Right ventricle myocardium inferior (tissue), 1 donor: ENCODE data around the gene TRIB2. TPM values are rescaled to one million over a fixed set of nuclear protein-coding genes. Genes with fewer than 3 reads are reported as not detected.

Experiments used
- ATAC-seq: fragments of 200-7000 bp; cut with Tn5 transposase; one replicate; pipeline ENCODE4 v1.9.1; 2020; ENCODE audit warnings: mild to moderate bottlenecking, moderate library complexity
- DNase-seq: peaks from one replicate; pipeline ENCODE4 v3.0.0; 2021; ENCODE audit errors: missing footprints
- intact Hi-C: fragments of 100-400 bp; cut with DNase I; formaldehyde crosslinking; loops from one replicate; pipeline ENCODE4 v1.11.0; 2022
- total RNA-seq: library from RNA; stranded (reverse); fragmentation: NEBNext Ultra II Directional; extraction: Animal tissue kit (Norgen Biotek cat#: 25700); gene quantifications from one replicate; pipeline ENCODE4 v1.2.1, GENCODE V29; 2021
- donor health status: DM: no; HTN: yes; CAD: no; lungs with severe emphysema.

TRIB2 gene
- total RNA-seq, 1 donor from 2014 or later, result 33.4 TPM

GRCh38 chr2:12693509-12693908 lies 23.2 kb upstream of the TRIB2 start:
- no peak for ATAC-seq
- DNase-seq, result no peak
- intact Hi-C loops, result no loop called here

GRCh38 chr2:12694990-12695774 lies 21.6 kb upstream of the TRIB2 start:
- no peak for ATAC-seq
- DNase-seq, result no peak
- intact Hi-C loops, result no loop called here

GRCh38 chr2:12697617-12698016 lies 19.1 kb upstream of the TRIB2 start:
- ATAC-seq, result no peak
- no peak for DNase-seq
- intact Hi-C loops, result no loop called here

- DNase-seq, result no peak
- intact Hi-C loops, result no loop called here
These were observed 15.7 kb upstream of the TRIB2 start for GRCh38 chr2:12700989-12701388.

GRCh38 chr2:12701786-12702167 lies 15.0 kb upstream of the TRIB2 start:
- no peak for ATAC-seq
- intact Hi-C loops, result no loop called here

More at GRCh38 chr2:12700989-12701388, 15.7 kb upstream of the TRIB2 start:
- no peak for ATAC-seq

GRCh38 chr2:12702168-12703121 lies 14.3 kb upstream of the TRIB2 start:
- intact Hi-C loops, result no loop called here
- peak; percentile 94 for ATAC-seq
- DNase-seq, result no peak

More at GRCh38 chr2:12701786-12702167, 15.0 kb upstream of the TRIB2 start:
- no peak for DNase-seq

GRCh38 chr2:12704378-12704777 lies 12.4 kb upstream of the TRIB2 start:
- intact Hi-C loops, result no loop called here
- DNase-seq, result no peak
- ATAC-seq, result no peak

GRCh38 chr2:12705230-12705629 lies 11.5 kb upstream of the TRIB2 start:
- intact Hi-C loops, result no loop called here
- ATAC-seq (no peak), DNase-seq (no peak)

GRCh38 chr2:12705742-12706141 lies 11.0 kb upstream of the TRIB2 start:
- ATAC-seq (no peak), DNase-seq (no peak)
- intact Hi-C loops, result no loop called here

GRCh38 chr2:12708508-12709206 lies 8.1 kb upstream of the TRIB2 start:
- DNase-seq (no peak), ATAC-seq (no peak)
- intact Hi-C loops, result no loop called here

- DNase-seq, result no peak
- ATAC-seq, result no peak
- intact Hi-C loops, result no loop called here
These were observed 7.6 kb upstream of the TRIB2 start for GRCh38 chr2:12709207-12709522.

- intact Hi-C loops, result loop anchor here (5.0 to 10.0 kb wide), 2 partner anchors 543 to 756 kb away; no protein-coding TSS in a partner anchor
- DNase-seq (no peak), ATAC-seq (no peak)
These were observed 6.4 kb upstream of the TRIB2 start for GRCh38 chr2:12710301-12710700.

GRCh38 chr2:12711339-12711738 lies 5.4 kb upstream of the TRIB2 start:
- ATAC-seq (no peak), DNase-seq (no peak)
- intact Hi-C loops, result loop anchor here (5.0 to 10.0 kb wide), 2 partner anchors 544 to 757 kb away; no protein-coding TSS in a partner anchor

GRCh38 chr2:12712881-12713280 lies 3.9 kb upstream of the TRIB2 start:
- ATAC-seq (no peak), DNase-seq (no peak)
- intact Hi-C loops, result loop anchor here (5.0 to 10.0 kb wide), 2 partner anchors 546 to 758 kb away; no protein-coding TSS in a partner anchor

- DNase-seq, result no peak
- intact Hi-C loops, result loop anchor here (5.0 to 10.0 kb wide), 5 partner anchors 227 to 760 kb away; no protein-coding TSS in a partner anchor
- ATAC-seq, result no peak
These were observed 2.1 kb upstream of the TRIB2 start for GRCh38 chr2:12714391-12715221.

- DNase-seq (no peak), ATAC-seq (peak; percentile 1)
- intact Hi-C loops, result loop anchor here (1.0 to 10.0 kb wide), 8 partner anchors 103 to 885 kb away; no protein-coding TSS in a partner anchor
These were observed 1.3 kb upstream of the TRIB2 start for GRCh38 chr2:12715258-12716031.

GRCh38 chr2:12716032-12716281 lies 779 bp upstream of the TRIB2 start:
- ATAC-seq (peak; percentile 30), DNase-seq (peak; percentile 69)
- intact Hi-C loops, result loop anchor here (1.0 to 10.0 kb wide), 8 partner anchors 103 to 886 kb away; no protein-coding TSS in a partner anchor
